ENCODE measurements around the gene AP1S3.
"Not testable (repeated sequence)": the region's sequence is repeated elsewhere in the genome, so short reads cannot be mapped to it uniquely, and the experiment has no call there.

AP1S3 gene

GRCh38 chr2:223797811-223798721, 39.3 kb downstream of the AP1S3 start:
- FAIRE-seq, result peak; percentile 45

- FAIRE-seq, result no peak
Observed at GRCh38 chr2:223797037-223797436, 40.3 kb downstream of the AP1S3 start.

GRCh38 chr2:223789423-223789822, 48.0 kb downstream of the AP1S3 start:
- FAIRE-seq, result no peak

GRCh38 chr2:223788826-223789225, 48.6 kb downstream of the AP1S3 start:
- FAIRE-seq, result no peak

- FAIRE-seq, result not testable (repeated sequence)
Observed at GRCh38 chr2:223788106-223788505, 49.3 kb downstream of the AP1S3 start.

GRCh38 chr2:223787358-223787757, 50.0 kb downstream of the AP1S3 start:
- no peak for FAIRE-seq

GRCh38 chr2:223786943-223787342, 50.4 kb downstream of the AP1S3 start:
- FAIRE-seq, result no peak

- FAIRE-seq, result no peak
Observed at GRCh38 chr2:223786236-223786635, 51.1 kb downstream of the AP1S3 start.

GRCh38 chr2:223784221-223784772, 53.1 kb downstream of the AP1S3 start:
- FAIRE-seq, result no peak

- FAIRE-seq, result no peak
Observed at GRCh38 chr2:223782629-223783028, 54.8 kb downstream of the AP1S3 start.

GRCh38 chr2:223781560-223781959, 55.8 kb downstream of the AP1S3 start:
- FAIRE-seq, result no peak

- FAIRE-seq, result no peak
Observed at GRCh38 chr2:223779877-223780276, 57.5 kb downstream of the AP1S3 start.

GRCh38 chr2:223774193-223774592, 63.2 kb downstream of the AP1S3 start:
- FAIRE-seq, result no peak

GRCh38 chr2:223772363-223772762, 65.0 kb downstream of the AP1S3 start:
- no peak for FAIRE-seq

- no peak for FAIRE-seq
Observed at GRCh38 chr2:223771475-223771874, 65.9 kb downstream of the AP1S3 start.

- FAIRE-seq, result no peak
Observed at GRCh38 chr2:223768179-223768578, 69.2 kb downstream of the AP1S3 start.

- FAIRE-seq, result no peak
Observed at GRCh38 chr2:223767341-223767740, 70.0 kb downstream of the AP1S3 start.

GRCh38 chr2:223765221-223765785, 72.1 kb downstream of the AP1S3 start:
- no peak for FAIRE-seq

- FAIRE-seq, result no peak
Observed at GRCh38 chr2:223764796-223765195, 72.6 kb downstream of the AP1S3 start.

GRCh38 chr2:223762853-223763252, 74.5 kb downstream of the AP1S3 start:
- FAIRE-seq, result no peak

GRCh38 chr2:223761746-223762145, 75.6 kb downstream of the AP1S3 start:
- not testable (repeated sequence) for FAIRE-seq

GRCh38 chr2:223760838-223761502, 76.4 kb downstream of the AP1S3 start:
- FAIRE-seq, result no peak
